Suprapubic skin (tissue), 4 donors: ENCODE measurements around the gene TRIM37. TPM values are rescaled to one million over a fixed set of nuclear protein-coding genes. Genes with fewer than 3 reads are reported as not detected.

Experiments
- DNase-seq, 2 donors: peaks; one replicate each; pipeline ENCODE4 v3.0.0-alpha.2; 2019; ENCODE audit warnings: low spot score in 2 of 2
- H3K27ac ChIP-seq: fragments of 200-600 bp; sonication (generic); one replicate; pipeline ENCODE4 v1.5.1; 2019
- H3K27me3 ChIP-seq: fragments of 200-600 bp; sonication (generic); one replicate; pipeline ENCODE4 v1.5.1; 2019
- H3K36me3 ChIP-seq: fragments of 200-600 bp; sonication (generic); one replicate; pipeline ENCODE4 v1.5.1; 2019
- H3K4me1 ChIP-seq: fragments of 200-600 bp; sonication (generic); one replicate; pipeline ENCODE4 v1.5.1; 2019
- H3K4me3 ChIP-seq: fragments of 200-600 bp; sonication (generic); one replicate; pipeline ENCODE4 v1.5.1; 2019; ENCODE audit warnings: mild to moderate bottlenecking
- H3K9me3 ChIP-seq: fragments of 200-600 bp; sonication (generic); one replicate; pipeline ENCODE4 v1.5.1; 2019
- CTCF ChIP-seq, 2 donors: fragments of 200-600 bp in 1 of 2; fragments of 450-650 bp in 1 of 2; sonication (generic) in 1 of 2; IDR thresholded peaks; one replicate each; pipeline ENCODE4 v1.5.1; 2016 to 2019; ENCODE audit warnings: antibody characterized with exemption in 2 of 2, mild to moderate bottlenecking in 1 of 2, moderate library complexity in 1 of 2
- EP300 ChIP-seq: sonication (generic); formaldehyde crosslinking; IDR thresholded peaks from one replicate; pipeline ENCODE4 v1.6.1; 2017; ENCODE audit warnings: antibody characterized with exemption
- POLR2A ChIP-seq, 2 donors: fragments of 450-650 bp; IDR thresholded peaks; one replicate each; pipeline ENCODE4 v1.6.1; 2017; ENCODE audit warnings: antibody characterized with exemption in 2 of 2, mild to moderate bottlenecking in 2 of 2, moderate library complexity in 2 of 2
- POLR2AphosphoS5 ChIP-seq, 3 donors: sonication (generic); formaldehyde crosslinking; IDR thresholded peaks; one replicate each; pipeline ENCODE4 v1.6.1; 2017; ENCODE audit warnings: antibody characterized with exemption in 3 of 3
- WGBS: methylation state at CpG from one replicate; pipeline ENCODE4 v1.1.5; 2018; 5-methylcytosine and 5-hydroxymethylcytosine counted together
- total RNA-seq, 4 donors: library from RNA; depleted of rRNA; stranded (reverse); fragments of >200 nt; gene quantifications; one replicate each; pipeline ENCODE4 v1.1.0, GENCODE V29; 2016

TRIM37 gene
- total RNA-seq, 4 donors from 2014 or later: 11.1 to 18.3 (median 14.6) TPM

DNA sequence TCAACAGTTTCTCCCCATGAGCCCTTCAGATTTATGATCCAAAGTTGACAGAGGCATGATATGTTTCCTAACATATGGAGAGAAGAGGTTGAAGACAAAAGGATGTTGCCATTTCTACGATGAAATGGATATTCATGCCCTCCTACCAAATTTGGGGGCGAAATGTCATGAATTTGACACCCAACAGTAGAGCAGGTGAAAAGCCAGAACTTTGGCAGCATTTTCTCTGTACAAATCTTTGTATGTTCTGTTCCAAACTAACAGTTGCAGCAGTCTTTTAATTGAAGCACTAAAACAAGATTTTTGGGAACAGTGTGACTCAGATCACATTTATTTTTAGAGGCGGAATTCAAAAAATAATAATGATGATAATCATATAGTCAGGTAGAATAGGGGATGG, 130.1 kb downstream of the TRIM37 start:
- no peak overlapping the region for H3K27ac ChIP-seq
- H3K9me3 ChIP-seq: no peaks in the 10 kb centered on the region
- no peak for TF ChIP-seq CTCF (IDR thresholded peaks at IDR 0.05)
- no peak for TF ChIP-seq EP300
- no peak for TF ChIP-seq POLR2A (IDR thresholded peaks at IDR 0.05)
- no peak for TF ChIP-seq POLR2AphosphoS5 (IDR thresholded peaks at IDR 0.05)
- WGBS: 88% methylated on average over 3 of the region's 3 CpGs
- no peak overlapping the region for H3K4me3 ChIP-seq
- no peaks in the 10 kb centered on the region for H3K27me3 ChIP-seq
- H3K36me3 ChIP-seq: no peaks in the 10 kb centered on the region
- no peak for DNase-seq
- no peaks in the 10 kb centered on the region for H3K4me1 ChIP-seq

DNA sequence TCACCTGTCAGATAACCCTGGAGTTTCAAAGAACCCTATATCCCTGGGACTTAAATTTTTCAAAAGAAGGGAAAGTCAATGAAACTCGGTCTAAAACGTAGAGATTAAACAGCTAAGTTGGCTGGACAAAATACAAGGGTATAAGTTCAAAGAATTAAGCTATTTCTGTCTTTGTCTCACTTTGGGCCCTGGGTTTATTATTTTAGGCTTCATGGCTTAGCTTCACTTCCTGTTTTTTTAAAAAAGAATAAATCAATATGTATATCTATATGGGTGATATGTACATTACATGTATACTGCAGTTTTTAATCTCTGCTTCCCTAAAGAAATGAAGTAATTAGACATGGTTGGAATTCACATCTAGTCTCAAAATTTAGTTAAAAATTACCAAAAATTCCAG, 132.3 kb downstream of the TRIM37 start:
- no peak for DNase-seq
- no peaks in the 10 kb centered on the region for H3K36me3 ChIP-seq
- H3K4me3 ChIP-seq: no peak overlapping the region
- no peaks in the 10 kb centered on the region for H3K27me3 ChIP-seq
- no peaks in the 10 kb centered on the region for H3K4me1 ChIP-seq
- 90% methylated on average over 2 of the region's 2 CpGs for WGBS
- H3K27ac ChIP-seq: no peak overlapping the region
- H3K9me3 ChIP-seq: no peaks in the 10 kb centered on the region
- no peak for TF ChIP-seq EP300
- TF ChIP-seq POLR2A (IDR thresholded peaks at IDR 0.05): no peak
- no peak for TF ChIP-seq POLR2AphosphoS5 (IDR thresholded peaks at IDR 0.05)
- no peak for TF ChIP-seq CTCF (IDR thresholded peaks at IDR 0.05)

DNA sequence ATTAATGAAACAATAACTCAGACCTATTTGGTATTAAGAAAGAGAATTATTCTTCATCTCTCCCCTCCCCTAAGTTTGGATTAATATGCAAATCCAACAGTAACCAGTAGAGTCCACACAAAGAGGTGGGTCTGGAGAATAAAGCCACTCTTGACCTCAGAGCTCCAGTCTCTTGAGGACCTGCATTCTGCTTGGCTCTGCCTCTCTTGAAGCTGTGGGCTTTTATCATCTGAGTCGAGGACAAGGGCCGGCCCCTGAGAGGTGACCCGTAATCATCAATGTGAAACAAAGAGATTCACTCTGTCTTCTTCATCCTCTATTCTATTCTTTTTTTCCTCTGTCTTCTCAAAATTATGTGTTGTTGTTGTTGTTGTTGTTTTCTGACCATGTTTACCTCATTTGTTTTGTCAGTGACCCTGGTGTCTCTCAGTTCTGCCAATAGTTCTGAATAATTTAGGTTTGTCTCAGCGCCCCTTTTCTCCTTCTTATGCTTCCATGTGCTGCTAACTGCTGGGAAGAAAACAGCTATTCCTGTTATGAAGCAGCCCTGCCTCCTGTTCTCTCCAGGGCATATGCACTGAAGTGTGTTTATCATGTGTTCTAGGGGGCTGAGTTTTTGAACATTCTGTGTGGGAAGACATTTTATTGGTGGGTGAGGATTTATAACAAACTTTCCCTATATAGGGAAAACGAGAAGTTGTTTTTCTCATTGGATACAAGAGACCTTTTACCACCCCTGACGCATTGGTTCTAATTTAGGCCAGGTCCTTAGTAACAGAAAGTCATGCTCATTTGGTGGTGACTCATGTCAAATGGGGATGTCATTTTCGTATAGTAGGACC, 135.8 kb downstream of the TRIM37 start:
- Histone ChIP-seq H3K4me3 (no peak overlapping the region), H3K9me3 (no peaks in the 10 kb centered on the region), H3K27ac (no peak overlapping the region), H3K36me3 (no peaks in the 10 kb centered on the region), H3K27me3 (no peaks in the 10 kb centered on the region), H3K4me1 (no peaks in the 10 kb centered on the region)
- 65% methylated on average over 7 of the region's 7 CpGs for WGBS
- no peak for DNase-seq
- TF ChIP-seq POLR2A (IDR thresholded peaks at IDR 0.05) (no peak), EP300 (no peak), CTCF (IDR thresholded peaks at IDR 0.05) (no peak), POLR2AphosphoS5 (IDR thresholded peaks at IDR 0.05) (no peak)

- Histone ChIP-seq H3K36me3 (no peaks in the 10 kb centered on the region), H3K27me3 (no peaks in the 10 kb centered on the region), H3K4me3 (no peak overlapping the region), H3K9me3 (no peaks in the 10 kb centered on the region), H3K27ac (no peak overlapping the region), H3K4me1 (no peaks in the 10 kb centered on the region)
- 98% methylated on average over 4 of the region's 4 CpGs for WGBS
- no peak for TF ChIP-seq EP300
- no peak for TF ChIP-seq POLR2A (IDR thresholded peaks at IDR 0.05)
- no peak for TF ChIP-seq CTCF (IDR thresholded peaks at IDR 0.05)
- TF ChIP-seq POLR2AphosphoS5 (IDR thresholded peaks at IDR 0.05): no peak
- DNase-seq: no peak
Measured at GRCh38 chr17:58969612-58970011, 137.1 kb downstream of the TRIM37 start.

DNA sequence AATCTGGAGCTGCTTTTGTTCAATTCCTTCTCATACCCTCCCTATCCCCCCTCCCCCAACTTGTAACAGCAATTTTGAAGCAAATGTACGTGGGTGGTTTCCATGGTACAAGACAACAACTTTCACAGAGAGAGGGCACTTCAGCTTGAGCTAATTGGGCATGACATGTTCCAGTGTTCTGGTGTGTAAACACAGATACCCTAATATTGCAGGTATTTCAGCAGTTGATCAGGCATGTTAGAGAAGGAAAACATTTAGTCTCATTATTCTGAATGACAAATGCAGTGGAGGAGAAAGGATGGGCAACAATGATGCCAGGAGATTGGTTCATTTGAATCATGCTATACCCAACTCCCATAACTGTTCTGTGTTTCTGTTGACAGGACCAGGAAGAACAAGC, 137.5 kb downstream of the TRIM37 start:
- 24% methylated on average over 1 of the region's 1 CpG for WGBS
- Histone ChIP-seq H3K27me3 (no peaks in the 10 kb centered on the region), H3K4me3 (no peak overlapping the region), H3K36me3 (no peaks in the 10 kb centered on the region), H3K27ac (no peak overlapping the region), H3K9me3 (no peaks in the 10 kb centered on the region), H3K4me1 (no peaks in the 10 kb centered on the region)
- DNase-seq: no peak
- no peak for TF ChIP-seq POLR2A (IDR thresholded peaks at IDR 0.05)
